ENCODE measurements around the gene SKP1. TPM values are rescaled to one million over a fixed set of nuclear protein-coding genes. Genes with fewer than 3 reads are reported as not detected.
"Not testable (repeated sequence)": the region's sequence is repeated elsewhere in the genome, so short reads cannot be mapped to it uniquely, and the experiment has no call there.

SKP1 gene
- 100 to 1,000 TPM; 250 to 262 TPM for total RNA-seq
- 1,000 to 10,000 TPM; 1,138 to 1,312 (median 1,209) TPM for polyA plus RNA-seq
- 44.7 to 256 (median 66.7) reads per million in 6 experiments for total RNA-seq

GRCh38 chr5:134176511-134177368, at the start of gene SKP1:
Gene SKP1 (minus strand): TSS chr5:134176950. CDS start chr5:134174022, 2,928 bp downstream.
- peaks cover 0 to 25% (median 12%) of the 10 kb centered on the region in 3 donors for H3K36me3 Mint-ChIP-seq
- DNase-seq (peak; percentile 73 to 95 (median 87)), ATAC-seq (peak; percentile 81 to 83)
- no peaks in the 10 kb centered on the region for H3K27me3 Mint-ChIP-seq
- no peaks in the 10 kb centered on the region for H3K9me3 Mint-ChIP-seq
- H3K4me1 Mint-ChIP-seq, result peaks cover 16 to 38% (median 30%) of the 10 kb centered on the region in 4 donors
- H3K4me3 Mint-ChIP-seq, result peak within 1 kb of the TSS; percentile 93 to 99 (median 96)
- peak within 1 kb of the TSS; percentile 95 to 99 (median 98) for H3K27ac Mint-ChIP-seq
- POLR2A ChIA-PET, result interaction anchor here (0.5 to 4.3 kb wide), 51 partner anchors 8 to 1879 kb away, joined by 3 to 73 read pairs (median 4); partner anchors contain the start of genes CAMLG, CDKL3, CDKN2AIPNL and JADE2

GRCh38 chr5:134225780-134226440, 49.2 kb upstream of the SKP1 start, which contains the start of gene PPP2CA:
Gene PPP2CA (minus strand): TSS chr5:134226073. CDS start chr5:134225861, 212 bp downstream.
- H3K27ac Mint-ChIP-seq, result peak within 1 kb of the TSS; percentile 92 to 99 (median 98)
- H3K4me1 Mint-ChIP-seq, result peaks cover 22 to 59% (median 51%) of the 10 kb centered on the region in 4 donors
- POLR2A ChIA-PET, result interaction anchor here (0.5 to 3.7 kb wide), 41 partner anchors 10 to 1174 kb away, joined by 3 to 66 read pairs (median 5); partner anchors contain the start of genes C5orf24, CAMLG, CDKL3 and CDKN2AIPNL
- H3K36me3 Mint-ChIP-seq, result peaks cover 0 to 26% (median 0%) of the 10 kb centered on the region in 3 donors
- DNase-seq (peak; percentile 97 to 100 (median 99)), ATAC-seq (peak; percentile 73 to 76)
- H3K9me3 Mint-ChIP-seq, result no peaks in the 10 kb centered on the region
- H3K4me3 Mint-ChIP-seq, result peak within 1 kb of the TSS; percentile 88 to 100 (median 96)
- peaks cover 0 to 3% (median 0%) of the 10 kb centered on the region in 5 donors for H3K27me3 Mint-ChIP-seq

GRCh38 chr5:134224888-134225779, 48.4 kb upstream of the SKP1 start:
- Mint-ChIP-seq H3K27me3 (peaks cover 0 to 3% (median 0%) of the 10 kb centered on the region in 5 donors), H3K4me1 (peaks cover 28 to 67% (median 59%) of the 10 kb centered on the region in 4 donors), H3K9me3 (no peaks in the 10 kb centered on the region), H3K4me3 (peak overlapping the region; percentile 88 to 100 (median 96)), H3K27ac (peak overlapping the region; percentile 92 to 99 (median 98)), H3K36me3 (peaks cover 0 to 34% (median 0%) of the 10 kb centered on the region in 3 donors)
- DNase-seq (peak; percentile 36 to 81 (median 66)), ATAC-seq (peak; percentile 29 to 48)
- POLR2A ChIA-PET, result interaction anchor here (0.7 to 3.7 kb wide), 33 partner anchors 11 to 1174 kb away, joined by 3 to 66 read pairs (median 6); partner anchors contain the start of genes C5orf24, CAMLG, CDKL3 and CDKN2AIPNL

- H3K36me3 Mint-ChIP-seq, result peaks cover 0 to 45% (median 0%) of the 10 kb centered on the region in 3 donors
- H3K27ac Mint-ChIP-seq, result peak overlapping the region; percentile 5 to 99 (median 95)
- peak overlapping the region; percentile 88 to 100 (median 96) for H3K4me3 Mint-ChIP-seq
Observed at GRCh38 chr5:134223406-134224248, 46.9 kb upstream of the SKP1 start.

GRCh38 chr5:134221690-134222089, 44.9 kb upstream of the SKP1 start:
- not testable (repeated sequence) for H3K9me3 Mint-ChIP-seq, ATAC-seq, H3K27me3 Mint-ChIP-seq, DNase-seq
- POLR2A ChIA-PET, result interaction anchor here (0.6 to 1.1 kb wide), 5 partner anchors 26 to 217 kb away, joined by 3 to 5 read pairs (median 4); partner anchors contain the start of genes SKP1 and VDAC1
- Mint-ChIP-seq H3K36me3 (peaks cover 0 to 52% (median 0%) of the 10 kb centered on the region in 3 donors), H3K27ac (peak overlapping the region in 5 of 10 donors; percentile 5 to 73 (median 57)), H3K4me3 (peak overlapping the region; percentile 31 to 100 (median 72)), H3K4me1 (peaks cover 35 to 84% (median 81%) of the 10 kb centered on the region in 4 donors)

More at GRCh38 chr5:134223406-134224248, 46.9 kb upstream of the SKP1 start:
- DNase-seq (no peak), ATAC-seq (no peak)
- Mint-ChIP-seq H3K4me1 (peaks cover 36 to 82% (median 74%) of the 10 kb centered on the region in 4 donors), H3K27me3 (peaks cover 0 to 3% (median 0%) of the 10 kb centered on the region in 5 donors), H3K9me3 (no peaks in the 10 kb centered on the region)
- POLR2A ChIA-PET, result no interaction called here

- DNase-seq, result no peak
- Mint-ChIP-seq H3K4me3 (peak overlapping the region in 8 of 10 donors; percentile 13 to 63 (median 32)), H3K36me3 (peaks cover 0 to 35% (median 5%) of the 10 kb centered on the region in 3 donors), H3K27me3 (no peaks in the 10 kb centered on the region), H3K27ac (peak overlapping the region in 1 of 10 donors; percentile 15), H3K4me1 (peaks cover 28 to 85% (median 78%) of the 10 kb centered on the region in 4 donors), H3K9me3 (peaks cover 0 to 3% (median 0%) of the 10 kb centered on the region in 9 donors)
- no peak for ATAC-seq
- POLR2A ChIA-PET, result interaction anchor here (0.6 kb wide), 1 partner anchor 26 kb away, joined by 7 read pairs; no protein-coding TSS in a partner anchor
Observed at GRCh38 chr5:134215757-134216156, 39.0 kb upstream of the SKP1 start.

GRCh38 chr5:134211263-134212031, 34.7 kb upstream of the SKP1 start:
- POLR2A ChIA-PET, result interaction anchor here (0.6 kb wide), 1 partner anchor 25 kb away, joined by 4 read pairs; no protein-coding TSS in a partner anchor
- DNase-seq, H3K27me3 Mint-ChIP-seq, H3K9me3 Mint-ChIP-seq, ATAC-seq: not testable (repeated sequence)
- H3K27ac Mint-ChIP-seq, result peak overlapping the region in 2 of 10 donors; percentile 22 to 47
- peaks cover 0 to 13% (median 5%) of the 10 kb centered on the region in 3 donors for H3K36me3 Mint-ChIP-seq
- H3K4me1 Mint-ChIP-seq, result peaks cover 22 to 80% (median 70%) of the 10 kb centered on the region in 4 donors
- peak overlapping the region in 7 of 10 donors; percentile 19 to 41 (median 33) for H3K4me3 Mint-ChIP-seq

GRCh38 chr5:134209477-134210245, 32.9 kb upstream of the SKP1 start:
- H3K36me3 Mint-ChIP-seq, result peaks cover 0 to 28% (median 5%) of the 10 kb centered on the region in 3 donors
- H3K27me3 Mint-ChIP-seq, result no peaks in the 10 kb centered on the region
- ATAC-seq, result no peak
- H3K9me3 Mint-ChIP-seq, result peaks cover 0 to 3% (median 0%) of the 10 kb centered on the region in 9 donors
- POLR2A ChIA-PET, result interaction anchor here (0.5 to 2.3 kb wide), 2 partner anchors 16 to 44 kb away, joined by 3 to 13 read pairs; partner anchors contain the start of gene PPP2CA
- peak overlapping the region in 4 of 10 donors; percentile 9 to 53 (median 36) for H3K27ac Mint-ChIP-seq
- no peak for DNase-seq
- peak overlapping the region in 5 of 10 donors; percentile 4 to 51 (median 19) for H3K4me3 Mint-ChIP-seq
- peaks cover 19 to 80% (median 65%) of the 10 kb centered on the region in 4 donors for H3K4me1 Mint-ChIP-seq

GRCh38 chr5:134207696-134208095, 30.9 kb upstream of the SKP1 start:
- ATAC-seq, result no peak

More at GRCh38 chr5:134207696-134208095, 30.9 kb upstream of the SKP1 start:
- H3K4me1 Mint-ChIP-seq, result peaks cover 21 to 72% (median 59%) of the 10 kb centered on the region in 4 donors
- no peaks in the 10 kb centered on the region for H3K9me3 Mint-ChIP-seq
- POLR2A ChIA-PET, result interaction anchor here (1.6 to 2.3 kb wide), 2 partner anchors 18 to 71 kb away, joined by 3 to 13 read pairs; partner anchors contain the start of gene PPP2CA
- no peaks in the 10 kb centered on the region for H3K27me3 Mint-ChIP-seq
- peaks cover 2 to 44% (median 5%) of the 10 kb centered on the region in 3 donors for H3K36me3 Mint-ChIP-seq
- H3K4me3 Mint-ChIP-seq, result no peak overlapping the region
- DNase-seq, result no peak
- H3K27ac Mint-ChIP-seq, result peak overlapping the region in 3 of 10 donors; percentile 15 to 63 (median 20)
